ENCODE data around the gene TCF7.

DNA sequence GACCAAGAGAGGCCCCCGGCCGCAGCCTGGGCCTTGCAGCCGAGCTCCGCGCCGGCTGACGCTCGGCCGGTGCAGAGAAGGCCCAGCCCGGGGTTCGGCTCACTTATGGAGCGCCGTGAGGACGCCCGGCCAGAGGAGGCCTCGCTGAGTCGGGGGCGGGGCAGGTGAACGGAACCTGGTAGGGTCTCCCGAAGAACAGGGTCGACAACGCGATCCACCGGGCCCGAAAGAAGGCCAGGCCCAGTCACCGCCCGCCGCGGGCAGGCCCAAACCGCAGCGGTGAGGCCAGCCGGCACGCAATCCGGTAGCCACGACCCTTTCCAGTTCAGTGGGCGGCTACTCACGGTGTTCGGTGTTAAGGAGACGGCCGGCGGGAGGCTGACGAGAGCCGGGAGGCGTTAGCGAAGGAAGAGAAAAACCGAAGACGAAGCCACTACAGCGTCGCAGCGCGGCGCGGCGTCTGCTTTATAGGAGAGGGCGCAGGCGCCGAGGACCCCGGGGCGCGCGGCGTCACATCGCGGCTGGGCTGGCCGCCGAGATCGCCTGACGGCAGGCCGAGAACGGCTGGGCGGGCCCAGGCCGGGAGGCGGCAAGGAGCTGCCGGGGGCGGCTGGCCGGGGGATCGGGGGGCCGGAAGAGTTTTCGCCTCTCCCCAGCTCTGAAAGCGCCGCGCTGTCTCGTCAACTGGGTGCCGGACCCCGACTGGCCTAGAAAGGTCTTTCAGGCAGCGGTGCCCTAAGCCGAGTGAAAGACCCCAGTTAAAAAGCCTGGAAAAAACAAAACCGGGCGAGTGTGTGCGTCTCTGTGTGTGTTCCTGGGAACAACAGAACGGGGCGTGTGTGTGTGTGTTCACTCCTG lies 62.3 kb downstream of the TCF7 start, which contains the start of gene SKP1:
- peak; percentile 87 to 97 for TF ChIP-seq POLR2A (IDR thresholded peaks at IDR 0.05)
- TF ChIP-seq, protein P1, sequence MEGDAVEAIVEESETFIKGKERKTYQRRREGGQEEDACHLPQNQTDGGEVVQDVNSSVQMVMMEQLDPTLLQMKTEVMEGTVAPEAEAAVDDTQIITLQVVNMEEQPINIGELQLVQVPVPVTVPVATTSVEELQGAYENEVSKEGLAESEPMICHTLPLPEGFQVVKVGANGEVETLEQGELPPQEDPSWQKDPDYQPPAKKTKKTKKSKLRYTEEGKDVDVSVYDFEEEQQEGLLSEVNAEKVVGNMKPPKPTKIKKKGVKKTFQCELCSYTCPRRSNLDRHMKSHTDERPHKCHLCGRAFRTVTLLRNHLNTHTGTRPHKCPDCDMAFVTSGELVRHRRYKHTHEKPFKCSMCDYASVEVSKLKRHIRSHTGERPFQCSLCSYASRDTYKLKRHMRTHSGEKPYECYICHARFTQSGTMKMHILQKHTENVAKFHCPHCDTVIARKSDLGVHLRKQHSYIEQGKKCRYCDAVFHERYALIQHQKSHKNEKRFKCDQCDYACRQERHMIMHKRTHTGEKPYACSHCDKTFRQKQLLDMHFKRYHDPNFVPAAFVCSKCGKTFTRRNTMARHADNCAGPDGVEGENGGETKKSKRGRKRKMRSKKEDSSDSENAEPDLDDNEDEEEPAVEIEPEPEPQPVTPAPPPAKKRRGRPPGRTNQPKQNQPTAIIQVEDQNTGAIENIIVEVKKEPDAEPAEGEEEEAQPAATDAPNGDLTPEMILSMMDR (IDR thresholded peaks at IDR 0.05), result peak in 1 of 4 experiments; percentile 2

All from uterus (tissue), 2 donors.